GM23338 (cell line): ENCODE measurements around the gene SUGP1. TPM values are rescaled to one million over a fixed set of nuclear protein-coding genes. Genes with fewer than 3 reads are reported as not detected.

ENCODE experiments used
- ATAC-seq: fragments of 200-7000 bp; cut with Tn5 transposase; 3 replicates; pipeline ENCODE4 v1.9.1; 2020
- DNase-seq: peaks from one replicate; pipeline ENCODE4 v3.0.0-alpha.2; 2015; ENCODE audit warnings: low spot score
- H2AFZ ChIP-seq: fragments of 200-600 bp; sonication (generic); 2 replicates; pipeline ENCODE4 v1.8.0; 2016; ENCODE audit warnings: antibody characterized with exemption, mild to moderate bottlenecking, moderate library complexity
- H3F3A ChIP-seq: fragments of 200-600 bp; sonication (generic); replicated peaks from 2 replicates; pipeline ENCODE4 v1.8.0; 2017; ENCODE audit warnings: antibody characterized with exemption, mixed run types, low read depth
- H3K27ac ChIP-seq: fragments of 200-600 bp; sonication (generic); 2 replicates; pipeline ENCODE4 v1.6.1; 2016; ENCODE audit warnings: low read depth
- H3K27me3 ChIP-seq: fragments of 200-600 bp; sonication (generic); 2 replicates; pipeline ENCODE4 v1.8.0; 2016; ENCODE audit warnings: mild to moderate bottlenecking, mixed run types, moderate library complexity; ENCODE audit not compliant: insufficient read depth
- H3K36me3 ChIP-seq: fragments of 200-600 bp; sonication (generic); 2 replicates; pipeline ENCODE4 v1.8.0; 2016; ENCODE audit warnings: mild to moderate bottlenecking; ENCODE audit not compliant: insufficient read depth
- H3K4me1 ChIP-seq: fragments of 200-600 bp; sonication (generic); 2 replicates; pipeline ENCODE4 v1.8.0; 2016; ENCODE audit warnings: mild to moderate bottlenecking, moderate library complexity; ENCODE audit not compliant: insufficient read depth
- H3K4me2 ChIP-seq: fragments of 200-600 bp; sonication (generic); 2 replicates; pipeline ENCODE4 v1.7.1; 2017; ENCODE audit warnings: mixed run types
- H3K4me3 ChIP-seq: fragments of 200-600 bp; sonication (generic); 2 replicates; pipeline ENCODE4 v1.6.1; 2016; ENCODE audit warnings: mixed run types
- H3K79me2 ChIP-seq: fragments of 200-600 bp; sonication (generic); replicated peaks from 2 replicates; pipeline ENCODE4 v1.8.0; 2017; ENCODE audit warnings: mild to moderate bottlenecking; ENCODE audit not compliant: insufficient read depth
- H3K9me2 ChIP-seq: fragments of 200-600 bp; sonication (generic); 2 replicates; pipeline ENCODE4 v1.8.0; 2017; ENCODE audit not compliant: insufficient read depth
- H4K20me1 ChIP-seq: fragments of 200-600 bp; sonication (generic); replicated peaks from 2 replicates; pipeline ENCODE4 v1.8.0; 2017; ENCODE audit warnings: mild to moderate bottlenecking; ENCODE audit not compliant: insufficient read depth
- H3K27ac Mint-ChIP-seq: 2 replicates; pipeline ENCODE4 v1.8.0; 2020; ENCODE audit warnings: inconsistent platforms, mild to moderate bottlenecking, moderate library complexity, mixed read lengths
- H3K27me3 Mint-ChIP-seq: 3 replicates; pipeline ENCODE4 v1.8.0; 2022; ENCODE audit warnings: low read depth, mild to moderate bottlenecking, moderate library complexity, mixed read lengths, inconsistent platforms; ENCODE audit not compliant: insufficient read depth, poor library complexity
- H3K36me3 Mint-ChIP-seq: 3 replicates; pipeline ENCODE4 v1.8.0; 2021; ENCODE audit warnings: low read depth, mild to moderate bottlenecking, inconsistent platforms, moderate library complexity, mixed read lengths
- H3K4me1 Mint-ChIP-seq: 3 replicates; pipeline ENCODE4 v1.8.0; 2020; ENCODE audit warnings: mild to moderate bottlenecking, inconsistent platforms, mixed read lengths
- H3K4me3 Mint-ChIP-seq: 3 replicates; pipeline ENCODE4 v1.8.0; 2021; ENCODE audit warnings: moderate library complexity, mild to moderate bottlenecking, inconsistent platforms, mixed read lengths
- H3K9me3 Mint-ChIP-seq: 3 replicates; pipeline ENCODE4 v1.8.0; 2020; ENCODE audit warnings: moderate library complexity, mild to moderate bottlenecking, inconsistent platforms, mixed read lengths
- CREB1 ChIP-seq: fragments of 250-450 bp; sonication (Bioruptor Pico); IDR thresholded peaks from 2 replicates; pipeline ENCODE4 v1.5.0; 2020; ENCODE audit warnings: low read depth, mild to moderate bottlenecking, moderate library complexity
- ETS1 ChIP-seq: IDR thresholded peaks from 2 replicates; pipeline ENCODE4 v1.6.1; 2016; ENCODE audit warnings: antibody characterized with exemption
- EZH2 ChIP-seq: fragments of 200-600 bp; sonication (generic); IDR thresholded peaks from one replicate; pipeline ENCODE4 v1.8.0; 2017; ENCODE audit warnings: antibody characterized with exemption, mild to moderate bottlenecking, low read depth; ENCODE audit not compliant: unreplicated experiment
- EZH2phosphoT487 ChIP-seq: fragments of 200-600 bp; sonication (generic); IDR thresholded peaks from one replicate; pipeline ENCODE4 v1.8.1; 2018; ENCODE audit warnings: antibody characterized with exemption; ENCODE audit not compliant: unreplicated experiment
- JUNB ChIP-seq: IDR thresholded peaks from one replicate; pipeline ENCODE4 v1.6.1; 2016; ENCODE audit warnings: antibody characterized with exemption; ENCODE audit not compliant: unreplicated experiment
- NANOG ChIP-seq: IDR thresholded peaks from 2 replicates; pipeline ENCODE4 v1.6.1; 2016; ENCODE audit warnings: antibody characterized with exemption, borderline replicate concordance
- POLR2AphosphoS5 ChIP-seq: IDR thresholded peaks from 2 replicates; pipeline ENCODE4 v1.6.1; 2016; ENCODE audit warnings: antibody characterized with exemption, low read depth
- REST ChIP-seq: IDR thresholded peaks from one replicate; pipeline ENCODE4 v1.6.1; 2018; ENCODE audit warnings: antibody characterized with exemption; ENCODE audit not compliant: unreplicated experiment
- STAT1 ChIP-seq: IDR thresholded peaks from one replicate; pipeline ENCODE4 v1.6.1; 2016; ENCODE audit warnings: antibody characterized with exemption; ENCODE audit not compliant: unreplicated experiment
- ZNF114 ChIP-seq: fragments of 250-450 bp; sonication (Bioruptor Pico); IDR thresholded peaks from 2 replicates; pipeline ENCODE4 v1.5.0; 2020; ENCODE audit warnings: mild to moderate bottlenecking, moderate library complexity
- ZNF331 ChIP-seq: fragments of 250-450 bp; sonication (Bioruptor Pico); IDR thresholded peaks from 2 replicates; pipeline ENCODE4 v1.5.0; 2020; ENCODE audit warnings: low read depth, mild to moderate bottlenecking, moderate library complexity
- ZNF462 ChIP-seq: fragments of 250-450 bp; sonication (Bioruptor Pico); IDR thresholded peaks from 2 replicates; pipeline ENCODE4 v1.5.0; 2020; ENCODE audit warnings: mild to moderate bottlenecking, moderate library complexity
- polyA plus RNA-seq: library from polyadenylated mRNA; unstranded; fragments of >200 nt; fragmentation: Nextera tagmentation; extraction: Ambion mirVana; gene quantifications from 2 replicates; pipeline ENCODE4 v1.2.1, GENCODE V29; 2016
- total RNA-seq: library from RNA; depleted of rRNA; stranded (reverse); fragments of >200 nt; shearing (Covaris generic); gene quantifications from 2 replicates; pipeline ENCODE4 v1.2.3, GENCODE V29; 2014

The SUGP1 gene
- total and polyA plus RNA-seq, 2 experiments from 2014 or later, result 38.6 to 61.6 TPM

GRCh38 chr19:19341026-19341425 lies 20.7 kb upstream of the SUGP1 start:
- Mint-ChIP-seq H3K4me3 (no peak overlapping the region), H3K36me3 (peaks cover 58% of the 10 kb centered on the region), H3K27me3 (peaks cover 4% of the 10 kb centered on the region), H3K4me1 (no peaks in the 10 kb centered on the region), H3K9me3 (no peaks in the 10 kb centered on the region), H3K27ac (no peak overlapping the region)
- DNase-seq (no peak), ATAC-seq (no peak)
- Histone ChIP-seq H2AFZ (no peak overlapping the region), H3K9me2 (no peaks in the 10 kb centered on the region), H3K4me1 (no peaks in the 10 kb centered on the region), H3K27ac (no peak overlapping the region), H3K4me3 (no peak overlapping the region), H4K20me1 (no peaks in the 10 kb centered on the region; the same call in 1 of the 2 replicates), H3K27me3 (no peaks in the 10 kb centered on the region), H3K79me2 (no peaks in the 10 kb centered on the region), H3F3A (no peaks in the 10 kb centered on the region), H3K4me2 (no peak overlapping the region), H3K36me3 (peaks cover 7% of the 10 kb centered on the region; the same call in 1 of the 2 replicates)
- TF ChIP-seq CREB1 (CRISPR knock-in tag) (no peak), STAT1 (no peak), ZNF114 (no peak), NANOG (no peak), EZH2phosphoT487 (no peak), POLR2AphosphoS5 (no peak), ZNF462 (CRISPR knock-in tag) (no peak), JUNB (no peak), ZNF331 (CRISPR knock-in tag) (no peak), ETS1 (no peak), EZH2 (no peak), REST (no peak)
